Liver (tissue), 9 donors: ENCODE measurements around the gene EXD3. TPM values are rescaled to one million over a fixed set of nuclear protein-coding genes. Genes with fewer than 3 reads are reported as not detected.

Experiments used
- DNase-seq: peaks from one replicate; pipeline ENCODE4 v3.0.0-alpha.2; 2017; ENCODE audit warnings: low spot score
- H3K27ac ChIP-seq, 2 donors: one replicate each; pipeline ENCODE4 v1.7.0; 2013; ENCODE audit warnings: inconsistent platforms in 2 of 2, low read length in 2 of 2, control low read depth in 1 of 2, low read depth in 1 of 2, mild to moderate bottlenecking in 1 of 2
- H3K27me3 ChIP-seq, 4 donors: one replicate each; pipeline versions ENCODE4 v1.6.1 to v1.7.0; 2013; ENCODE audit warnings: low read length in 3 of 4, inconsistent platforms in 1 of 4, mild to moderate bottlenecking in 1 of 4, moderate library complexity in 1 of 4; ENCODE audit not compliant: control insufficient read depth in 4 of 4, insufficient read depth in 4 of 4
- H3K36me3 ChIP-seq, 4 donors: one replicate each; pipeline versions ENCODE4 v1.6.1 to v1.7.0; 2013; ENCODE audit warnings: low read length in 3 of 4, mild to moderate bottlenecking in 3 of 4, low read depth in 1 of 4, moderate library complexity in 1 of 4; ENCODE audit not compliant: control insufficient read depth in 4 of 4, insufficient read depth in 3 of 4
- H3K4me1 ChIP-seq, 4 donors: one replicate each; pipeline versions ENCODE4 v1.6.1 to v1.7.0; 2013; ENCODE audit warnings: low read length in 3 of 4, mild to moderate bottlenecking in 3 of 4, moderate library complexity in 1 of 4; ENCODE audit not compliant: control insufficient read depth in 4 of 4, insufficient read depth in 4 of 4
- H3K4me3 ChIP-seq, 3 donors: one replicate each; pipeline versions ENCODE4 v1.6.1 to v1.7.0; 2013; ENCODE audit warnings: low read length in 3 of 3, control low read depth in 1 of 3, low read depth in 1 of 3, mild to moderate bottlenecking in 1 of 3
- H3K9ac ChIP-seq, 2 donors: one replicate each; pipeline ENCODE4 v1.7.0; 2013; ENCODE audit warnings: low read length in 2 of 2, mild to moderate bottlenecking in 2 of 2, moderate library complexity in 2 of 2, control low read depth in 1 of 2, low read depth in 1 of 2
- H3K9me3 ChIP-seq, 4 donors: one replicate each; pipeline versions ENCODE4 v1.6.1 to v1.7.0; 2013; ENCODE audit warnings: low read length in 3 of 4; ENCODE audit not compliant: control insufficient read depth in 4 of 4
- ATF3 ChIP-seq: IDR thresholded peaks from 2 replicates; pipeline ENCODE4 v1.6.1; 2016; ENCODE audit warnings: antibody characterized with exemption
- CTCF ChIP-seq: fragments of 150-350 bp; IDR thresholded peaks from 2 replicates; pipeline ENCODE4 v1.5.1; 2017; ENCODE audit warnings: improper control_type of control experiment, low read depth, low read length; ENCODE audit not compliant: missing input control
- EGR1 ChIP-seq, 2 donors: IDR thresholded peaks; 2 replicates each; pipeline ENCODE4 v1.6.1; 2016 to 2018; ENCODE audit warnings: antibody characterized with exemption in 2 of 2, low read depth in 2 of 2
- FOXA1 ChIP-seq: IDR thresholded peaks from 2 replicates; pipeline ENCODE4 v1.6.1; 2016; ENCODE audit warnings: antibody characterized with exemption
- FOXA2 ChIP-seq: IDR thresholded peaks from 2 replicates; pipeline ENCODE4 v1.6.1; 2016; ENCODE audit warnings: antibody characterized with exemption
- GABPA ChIP-seq, 2 donors: IDR thresholded peaks in 1 of 2; conservative IDR thresholded peaks in 1 of 2; 2 replicates each; pipeline ENCODE4 v1.6.1; 2016; ENCODE audit warnings: antibody characterized with exemption in 2 of 2, mild to moderate bottlenecking in 1 of 2, moderate library complexity in 1 of 2
- HNF4A ChIP-seq, 2 donors: conservative IDR thresholded peaks; 2 replicates each; pipeline ENCODE4 v1.6.1; 2016; ENCODE audit warnings: antibody characterized with exemption in 2 of 2, mild to moderate bottlenecking in 2 of 2
- HNF4G ChIP-seq: IDR thresholded peaks from 2 replicates; pipeline ENCODE4 v1.6.1; 2016; ENCODE audit warnings: antibody characterized with exemption
- JUND ChIP-seq, 2 donors: IDR thresholded peaks; 2 replicates each; pipeline ENCODE4 v1.6.1; 2016; ENCODE audit warnings: antibody characterized with exemption in 2 of 2
- MAX ChIP-seq: IDR thresholded peaks from 2 replicates; pipeline ENCODE4 v1.6.1; 2016; ENCODE audit warnings: antibody characterized with exemption
- NR2F2 ChIP-seq: IDR thresholded peaks from 2 replicates; pipeline ENCODE4 v1.6.1; 2016; ENCODE audit warnings: antibody characterized with exemption
- RXRA ChIP-seq, 2 donors: IDR thresholded peaks; 2 replicates each; pipeline ENCODE4 v1.6.1; 2017 to 2018; ENCODE audit warnings: antibody characterized with exemption in 2 of 2, mild to moderate bottlenecking in 1 of 2
- SP1 ChIP-seq: IDR thresholded peaks from 2 replicates; pipeline ENCODE4 v1.6.1; 2018; ENCODE audit warnings: antibody characterized with exemption, mild to moderate bottlenecking
- TAF1 ChIP-seq: conservative IDR thresholded peaks from 2 replicates; pipeline ENCODE4 v1.6.1; 2016; ENCODE audit warnings: antibody characterized with exemption, mild to moderate bottlenecking
- YY1 ChIP-seq: IDR thresholded peaks from 2 replicates; pipeline ENCODE4 v1.6.1; 2016; ENCODE audit warnings: antibody characterized with exemption, mild to moderate bottlenecking
- ZBTB33 ChIP-seq: IDR thresholded peaks from 2 replicates; pipeline ENCODE4 v1.6.1; 2016; ENCODE audit warnings: antibody characterized with exemption
- WGBS: extraction: QIAGEN DNeasy Blood & Tissue Kit; methylation state at CpG from one replicate; pipeline ENCODE4 v1.1.7; 2013; 5-methylcytosine and 5-hydroxymethylcytosine counted together
- polyA plus RNA-seq, 2 donors: library from polyadenylated mRNA; stranded (reverse) in 1 of 2; unstranded in 1 of 2; fragments of 200-250 nt in 1 of 2; fragments of >200 nt in 1 of 2; fragmentation: Nextera tagmentation in 1 of 2; extraction: Ambion mirVana in 1 of 2; gene quantifications; one replicate each; pipeline versions ENCODE4 v1.2.1 to v1.2.3, GENCODE V29; 2013 to 2015
- total RNA-seq, 2 donors: library from RNA; depleted of rRNA; stranded (reverse); fragments of >200 nt; gene quantifications; one replicate each; pipeline ENCODE4 v1.2.3, GENCODE V29; 2014
- TF ChIP-seq, protein P1 (sequence below): IDR thresholded peaks from 2 replicates; pipeline ENCODE4 v1.6.1; 2016; ENCODE audit warnings: antibody characterized with exemption, mild to moderate bottlenecking
- donor health status: healthy.
- donor health status: healthy.
- donor health status: healthy.
- donor health status: healthy.
- donor health status: healthy.

EXD3 gene
- total and polyA plus RNA-seq, 4 donors = 2.5 to 6.7 (median 3.7) TPM

GRCh38 chr9:137390553-137391410 lies 32.2 kb downstream of the EXD3 start:
- Histone ChIP-seq H3K9me3 (no peaks in the 10 kb centered on the region), H3K27ac (no peak overlapping the region), H3K4me1 (peaks cover 3 to 8% (median 5%) of the 10 kb centered on the region in 4 donors), H3K4me3 (no peak overlapping the region), H3K36me3 (peaks cover 0 to 3% (median 1%) of the 10 kb centered on the region in 4 donors), H3K9ac (no peak overlapping the region), H3K27me3 (no peaks in the 10 kb centered on the region)
- no peak for DNase-seq
- TF ChIP-seq FOXA2 (no peak), HNF4A (conservative IDR thresholded peaks at IDR 0.05) (no peak), SP1 (no peak), NR2F2 (no peak), EGR1 (IDR thresholded peaks at IDR 0.05; ENCODE audit: low read depth in 2 of 2) (no peak), ZBTB33 (no peak), TAF1 (no peak), MAX (no peak), GABPA (IDR thresholded peaks at IDR 0.05 in 1 of 2, conservative IDR thresholded peaks at IDR 0.05 in 1 of 2) (no peak), JUND (IDR thresholded peaks at IDR 0.05) (no peak)
- TF ChIP-seq, protein P1, sequence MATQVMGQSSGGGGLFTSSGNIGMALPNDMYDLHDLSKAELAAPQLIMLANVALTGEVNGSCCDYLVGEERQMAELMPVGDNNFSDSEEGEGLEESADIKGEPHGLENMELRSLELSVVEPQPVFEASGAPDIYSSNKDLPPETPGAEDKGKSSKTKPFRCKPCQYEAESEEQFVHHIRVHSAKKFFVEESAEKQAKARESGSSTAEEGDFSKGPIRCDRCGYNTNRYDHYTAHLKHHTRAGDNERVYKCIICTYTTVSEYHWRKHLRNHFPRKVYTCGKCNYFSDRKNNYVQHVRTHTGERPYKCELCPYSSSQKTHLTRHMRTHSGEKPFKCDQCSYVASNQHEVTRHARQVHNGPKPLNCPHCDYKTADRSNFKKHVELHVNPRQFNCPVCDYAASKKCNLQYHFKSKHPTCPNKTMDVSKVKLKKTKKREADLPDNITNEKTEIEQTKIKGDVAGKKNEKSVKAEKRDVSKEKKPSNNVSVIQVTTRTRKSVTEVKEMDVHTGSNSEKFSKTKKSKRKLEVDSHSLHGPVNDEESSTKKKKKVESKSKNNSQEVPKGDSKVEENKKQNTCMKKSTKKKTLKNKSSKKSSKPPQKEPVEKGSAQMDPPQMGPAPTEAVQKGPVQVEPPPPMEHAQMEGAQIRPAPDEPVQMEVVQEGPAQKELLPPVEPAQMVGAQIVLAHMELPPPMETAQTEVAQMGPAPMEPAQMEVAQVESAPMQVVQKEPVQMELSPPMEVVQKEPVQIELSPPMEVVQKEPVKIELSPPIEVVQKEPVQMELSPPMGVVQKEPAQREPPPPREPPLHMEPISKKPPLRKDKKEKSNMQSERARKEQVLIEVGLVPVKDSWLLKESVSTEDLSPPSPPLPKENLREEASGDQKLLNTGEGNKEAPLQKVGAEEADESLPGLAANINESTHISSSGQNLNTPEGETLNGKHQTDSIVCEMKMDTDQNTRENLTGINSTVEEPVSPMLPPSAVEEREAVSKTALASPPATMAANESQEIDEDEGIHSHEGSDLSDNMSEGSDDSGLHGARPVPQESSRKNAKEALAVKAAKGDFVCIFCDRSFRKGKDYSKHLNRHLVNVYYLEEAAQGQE = no peak
- WGBS = 84% methylated on average over 42 of the region's 42 CpGs

- 97% methylated on average over 13 of the region's 13 CpGs for WGBS
- no peak overlapping the region for H3K9ac ChIP-seq
- H3K9me3 ChIP-seq = no peaks in the 10 kb centered on the region
- no peaks in the 10 kb centered on the region for H3K27me3 ChIP-seq
- peaks cover 0 to 3% (median 1%) of the 10 kb centered on the region in 4 donors for H3K36me3 ChIP-seq
- H3K4me3 ChIP-seq = no peak overlapping the region
- no peak for DNase-seq
- no peak overlapping the region for H3K27ac ChIP-seq
- peaks cover 3 to 8% (median 5%) of the 10 kb centered on the region in 4 donors for H3K4me1 ChIP-seq
- no peak for TF ChIP-seq TAF1
- no peak for TF ChIP-seq ATF3
- no peak for TF ChIP-seq SP1
- TF ChIP-seq, protein P1 = no peak
- TF ChIP-seq JUND (IDR thresholded peaks at IDR 0.05) = no peak
- TF ChIP-seq ZBTB33 = no peak
- TF ChIP-seq RXRA (IDR thresholded peaks at IDR 0.05) = no peak
- TF ChIP-seq HNF4G = no peak
- no peak for TF ChIP-seq HNF4A (conservative IDR thresholded peaks at IDR 0.05)
- no peak for TF ChIP-seq CTCF
- TF ChIP-seq NR2F2 = no peak
- TF ChIP-seq YY1 = no peak
- no peak for TF ChIP-seq FOXA1
- no peak for TF ChIP-seq EGR1 (IDR thresholded peaks at IDR 0.05; ENCODE audit: low read depth in 2 of 2)
- no peak for TF ChIP-seq GABPA (IDR thresholded peaks at IDR 0.05 in 1 of 2, conservative IDR thresholded peaks at IDR 0.05 in 1 of 2)
Measured at GRCh38 chr9:137389428-137389746, 33.6 kb downstream of the EXD3 start.
